Adrenal gland (tissue), 12 donors: Measurements from ENCODE around the gene CARTPT. TPM values are rescaled to one million over a fixed set of nuclear protein-coding genes. Genes with fewer than 3 reads are reported as not detected.

Experiments
- DNase-seq, 7 donors: peaks; one replicate each; pipeline ENCODE4 v3.0.0-alpha.2; 2019 to 2020
- H3K27ac ChIP-seq, 5 donors: fragments of 200-600 bp; sonication (generic) in 4 of 5; 1 replicate in 3 of 5; 2 replicates in 2 of 5; pipeline versions ENCODE4 v1.5.1 to v1.8.0; 2016 to 2020; ENCODE audit warnings: mild to moderate bottlenecking in 1 of 5
- H3K27me3 ChIP-seq: fragments of 200-600 bp; 2 replicates; pipeline ENCODE4 v1.8.0; 2021
- H3K36me3 ChIP-seq, 2 donors: fragments of 200-600 bp; replicated peaks in 1 of 2; 1 replicate in 1 of 2; 2 replicates in 1 of 2; pipeline versions ENCODE4 v1.5.1 to v1.8.0; 2018 to 2022
- H3K4me1 ChIP-seq, 2 donors: fragments of 200-600 bp; replicated peaks in 1 of 2; 1 replicate in 1 of 2; 2 replicates in 1 of 2; pipeline versions ENCODE4 v1.5.1 to v1.8.0; 2018 to 2021
- H3K4me3 ChIP-seq, 4 donors: fragments of 200-600 bp; sonication (generic) in 3 of 4; one replicate each; pipeline ENCODE4 v1.5.1; 2016 to 2018
- H3K9me3 ChIP-seq, 3 donors: fragments of 200-600 bp; sonication (generic) in 1 of 3; replicated peaks in 1 of 3; 1 replicate in 2 of 3; 2 replicates in 1 of 3; pipeline versions ENCODE4 v1.5.1 to v1.8.0; 2016 to 2021
- CTCF ChIP-seq, 6 experiments: fragments of 450-650 bp in 4 of 6; fragments of 200-600 bp in 2 of 6; sonication (generic) in 1 of 6; IDR thresholded peaks; 1 replicate in 5 of 6; 2 replicates in 1 of 6; pipeline versions ENCODE4 v1.5.1 to v1.8.0; 2016 to 2021; ENCODE audit warnings: antibody characterized with exemption in 6 of 6, mild to moderate bottlenecking in 2 of 6, moderate library complexity in 1 of 6
- POLR2A ChIP-seq, 2 donors: fragments of 450-650 bp; IDR thresholded peaks; one replicate each; pipeline ENCODE4 v1.6.1; 2017; ENCODE audit warnings: antibody characterized with exemption in 2 of 2, mild to moderate bottlenecking in 2 of 2, moderate library complexity in 1 of 2
- WGBS, 4 donors: extraction: QIAGEN DNeasy Blood & Tissue Kit in 2 of 4; methylation state at CpG; one replicate each; pipeline versions ENCODE4 v1.1.5 to v1.1.7; 2013 to 2017; 5-methylcytosine and 5-hydroxymethylcytosine counted together
- intact Hi-C, 2 donors: fragments of 100-400 bp; cut with DNase I; formaldehyde crosslinking; loops; one replicate each; pipeline versions ENCODE4 v1.14.1 to v1.15.0; 2022 to 2023
- polyA plus RNA-seq, 3 donors: library from polyadenylated mRNA; stranded (reverse); fragments of 200-250 nt in 2 of 3; fragments of 350-450 nt in 1 of 3; fragmentation: Illumina TruSeq in 1 of 3; extraction: RNeasy Lipid Tissue Mini Kit (QIAGEN cat#74804) in 1 of 3; gene quantifications; one replicate each; pipeline ENCODE4 v1.2.3, GENCODE V29; 2013 to 2014
- total RNA-seq, 9 donors: library from RNA; depleted of rRNA in 4 of 9; stranded (reverse); fragments of >200 nt in 4 of 9; fragments of 120-200 nt in 1 of 9; fragmentation: NEBNext Ultra II Directional in 1 of 9; extraction: Animal tissue kit (Norgen Biotek cat#: 25700) in 1 of 9; gene quantifications; one replicate each; pipeline versions ENCODE4 v1.1.0 to v1.2.4, GENCODE V29; 2013 to 2023
- donor health status: healthy with polysubstance abuse.
- donor health status: Bipolar disorder and iron deficiency.
- donor health status: DM: yes; HTN: yes; CAD: no.
- donor health status: DM: no; HTN: no; CAD: no.
- donor health status: DM: no; HTN: no; CAD: no.
- donor health status: DM: yes; HTN: yes; CAD: no.

CARTPT gene
- total and polyA plus RNA-seq, 12 donors, result 0.60 to 317 (median 46.4) TPM; not detected in 1

DNA sequence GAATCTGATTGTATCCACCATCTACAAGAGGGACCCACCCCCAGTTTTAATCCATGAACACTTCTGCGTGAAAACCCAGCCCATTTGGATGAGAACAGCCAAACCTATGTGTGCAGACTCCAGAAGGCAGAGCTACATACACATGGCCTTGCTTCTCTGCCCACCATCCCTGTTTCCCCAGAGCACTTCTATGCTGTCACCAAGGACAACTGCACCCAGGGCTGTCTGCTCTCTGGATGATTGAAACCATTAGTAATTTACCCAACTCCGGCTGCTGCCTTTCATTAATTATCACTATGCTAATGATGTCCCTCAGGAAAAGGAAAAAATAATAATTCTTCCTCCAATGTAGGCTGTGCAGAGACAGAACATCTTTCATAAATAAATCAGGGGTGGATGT, 8.9 kb downstream of the CARTPT start:
- intact Hi-C loops, result no loop called here
- Histone ChIP-seq H3K4me3 (no peak overlapping the region), H3K36me3 (no peaks in the 10 kb centered on the region), H3K9me3 (no peaks in the 10 kb centered on the region), H3K4me1 (no peaks in the 10 kb centered on the region), H3K27ac (no peak overlapping the region), H3K27me3 (no peaks in the 10 kb centered on the region)
- TF ChIP-seq CTCF (IDR thresholded peaks at IDR 0.05), result no peak
- no peak for TF ChIP-seq POLR2A (IDR thresholded peaks at IDR 0.05)
- WGBS, 4 donors, result 64 to 74% (median 69%) methylated on average over 2 of the region's 2 CpGs
- DNase-seq, result no peak

DNA sequence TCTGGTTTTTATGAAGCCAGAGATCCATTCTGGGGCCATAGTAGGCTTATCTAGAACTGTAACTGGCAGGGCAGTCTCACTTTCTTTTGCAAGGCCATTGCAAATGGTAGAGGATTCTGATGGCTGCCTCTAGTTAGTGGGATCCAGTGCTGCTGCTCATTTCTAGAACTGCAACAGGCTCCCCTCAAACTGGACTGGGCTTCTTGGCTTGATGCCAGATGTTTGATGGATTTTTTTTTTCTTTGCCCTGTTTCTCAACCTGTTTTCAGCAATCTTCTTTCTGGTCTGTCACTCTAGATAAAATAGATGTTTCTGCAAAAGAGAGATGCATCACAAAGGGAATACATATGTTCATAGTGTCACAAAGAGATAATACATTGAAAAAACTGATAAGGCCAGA, 11.9 kb downstream of the CARTPT start:
- H3K27ac ChIP-seq, result no peak overlapping the region
- H3K4me1 ChIP-seq, result no peaks in the 10 kb centered on the region
- H3K27me3 ChIP-seq, result no peaks in the 10 kb centered on the region
- no peaks in the 10 kb centered on the region for H3K9me3 ChIP-seq
- no peak for DNase-seq
- H3K4me3 ChIP-seq, result no peak overlapping the region
- H3K36me3 ChIP-seq, result no peaks in the 10 kb centered on the region
- TF ChIP-seq POLR2A (IDR thresholded peaks at IDR 0.05) (no peak), CTCF (IDR thresholded peaks at IDR 0.05) (no peak)
- intact Hi-C loops, result no loop called here

GRCh38 chr5:71732011-71732410, 12.9 kb downstream of the CARTPT start:
- no peaks in the 10 kb centered on the region for H3K4me1 ChIP-seq
- H3K36me3 ChIP-seq, result no peaks in the 10 kb centered on the region
- intact Hi-C loops, result no loop called here
- no peak overlapping the region for H3K27ac ChIP-seq
- H3K4me3 ChIP-seq, result no peak overlapping the region
- H3K9me3 ChIP-seq, result no peaks in the 10 kb centered on the region
- TF ChIP-seq POLR2A (IDR thresholded peaks at IDR 0.05) (no peak), CTCF (IDR thresholded peaks at IDR 0.05) (no peak)
- 18 to 42% (median 39%) methylated on average over 1 of the region's 1 CpG for WGBS, 4 donors
- no peak for DNase-seq
- no peaks in the 10 kb centered on the region for H3K27me3 ChIP-seq

DNA sequence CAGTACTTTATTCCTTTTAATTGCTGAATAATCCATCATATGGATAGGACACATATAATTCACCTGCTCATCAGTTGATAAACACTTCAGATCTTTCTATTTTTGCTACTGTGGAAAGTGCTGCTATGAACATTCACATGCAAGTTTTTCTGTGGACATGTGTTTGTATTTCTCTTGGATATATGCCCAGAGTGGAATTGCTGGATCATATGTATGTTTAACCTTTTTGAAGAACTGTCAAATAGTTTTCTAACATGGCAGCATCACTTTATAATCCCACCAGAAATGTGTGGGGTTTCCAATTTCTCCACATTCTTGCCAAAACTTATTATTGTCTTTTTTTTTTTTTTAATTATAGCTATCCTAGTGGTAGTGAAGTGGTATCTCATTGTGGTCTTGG, 15.1 kb downstream of the CARTPT start:
- DNase-seq, result no peak
- H3K27me3 ChIP-seq, result no peaks in the 10 kb centered on the region
- no peaks in the 10 kb centered on the region for H3K4me1 ChIP-seq
- no peaks in the 10 kb centered on the region for H3K36me3 ChIP-seq
- H3K27ac ChIP-seq, result no peak overlapping the region
- H3K4me3 ChIP-seq, result no peak overlapping the region
- TF ChIP-seq CTCF (IDR thresholded peaks at IDR 0.05) (no peak), POLR2A (IDR thresholded peaks at IDR 0.05) (no peak)
- intact Hi-C loops, result no loop called here
- H3K9me3 ChIP-seq, result no peaks in the 10 kb centered on the region
